Mucosa of descending colon (tissue), 3 donors: ENCODE results near the gene NEURL1B. TPM values are rescaled to one million over a fixed set of nuclear protein-coding genes. Genes with fewer than 3 reads are reported as not detected.

Experiments
- ATAC-seq: fragments of 200-7000 bp; cut with Tn5 transposase; one replicate; pipeline ENCODE4 v1.9.1; 2020; ENCODE audit warnings: mild to moderate bottlenecking, moderate library complexity
- DNase-seq, 3 donors: peaks; one replicate each; pipeline ENCODE4 v3.0.0-alpha.2; 2020
- H3K36me3 ChIP-seq: fragments of 200-600 bp; one replicate; pipeline ENCODE4 v1.8.0; 2021; ENCODE audit warnings: low read depth, mild to moderate bottlenecking
- H3K4me1 ChIP-seq: fragments of 200-600 bp; one replicate; pipeline ENCODE4 v1.8.0; 2021; ENCODE audit warnings: low read depth, mild to moderate bottlenecking
- H3K4me3 ChIP-seq: fragments of 200-600 bp; one replicate; pipeline ENCODE4 v1.8.0; 2021; ENCODE audit warnings: mild to moderate bottlenecking
- H3K9me3 ChIP-seq: fragments of 200-600 bp; one replicate; pipeline ENCODE4 v1.8.0; 2021; ENCODE audit warnings: mild to moderate bottlenecking
- CTCF ChIP-seq: fragments of 200-600 bp; IDR thresholded peaks from one replicate; pipeline ENCODE4 v1.8.0; 2022; ENCODE audit warnings: antibody characterized with exemption, mild to moderate bottlenecking
- intact Hi-C, 2 donors: fragments of 100-400 bp; cut with DNase I in 1 of 2; cut with micrococcal nuclease in 1 of 2; formaldehyde crosslinking; loops; one replicate each; pipeline versions ENCODE4 v1.11.0 to v1.11.1; 2022; cut with DNase I, micrococcal nuclease
- total RNA-seq, 3 donors: library from RNA; stranded (reverse); fragmentation: NEBNext Ultra II Directional in 2 of 3; extraction: Animal tissue kit (Norgen Biotek cat#: 25700) in 2 of 3; gene quantifications; one replicate each; pipeline versions ENCODE4 v1.2.1 to v1.2.4, GENCODE V29; 2021 to 2023
- donor health status: DM: no; HTN: no; CAD: no; lungs with moderate emphysema.
- donor health status: DM: no; HTN: no; CAD: no.
- donor health status: DM: no; HTN: yes; CAD: no.

The NEURL1B gene
- total RNA-seq, 3 donors from 2014 or later = 65.7 to 97.6 (median 96.6) TPM

DNA sequence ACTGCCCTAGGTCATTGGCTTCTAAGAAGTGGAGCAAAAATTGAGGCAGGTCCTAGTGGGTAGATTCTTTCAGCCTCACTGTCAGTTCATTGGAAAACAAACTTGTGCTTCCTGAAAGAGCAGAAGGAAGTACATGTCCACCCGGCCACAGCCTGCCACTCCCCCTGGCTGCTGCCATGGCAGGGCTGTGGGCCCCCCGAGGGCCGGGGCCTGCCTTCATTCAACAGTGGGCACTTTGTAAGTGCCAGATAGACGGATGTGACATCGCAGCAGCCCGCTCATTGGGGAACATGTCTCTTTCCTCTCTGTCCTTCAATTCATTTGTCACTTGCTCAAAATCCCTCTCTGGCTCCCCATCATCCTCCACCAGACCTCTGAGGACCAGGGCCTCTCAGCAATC lies 20.6 kb upstream of the NEURL1B start:
- H3K9me3 ChIP-seq = no peaks in the 10 kb centered on the region
- intact Hi-C loops = no loop called here
- peaks cover 16% of the 10 kb centered on the region for H3K4me1 ChIP-seq
- no peak overlapping the region for H3K4me3 ChIP-seq
- no peaks in the 10 kb centered on the region for H3K36me3 ChIP-seq
- TF ChIP-seq CTCF = no peak
- no peak for ATAC-seq
- peak in 1 of 3 donors; percentile 24 for DNase-seq

DNA sequence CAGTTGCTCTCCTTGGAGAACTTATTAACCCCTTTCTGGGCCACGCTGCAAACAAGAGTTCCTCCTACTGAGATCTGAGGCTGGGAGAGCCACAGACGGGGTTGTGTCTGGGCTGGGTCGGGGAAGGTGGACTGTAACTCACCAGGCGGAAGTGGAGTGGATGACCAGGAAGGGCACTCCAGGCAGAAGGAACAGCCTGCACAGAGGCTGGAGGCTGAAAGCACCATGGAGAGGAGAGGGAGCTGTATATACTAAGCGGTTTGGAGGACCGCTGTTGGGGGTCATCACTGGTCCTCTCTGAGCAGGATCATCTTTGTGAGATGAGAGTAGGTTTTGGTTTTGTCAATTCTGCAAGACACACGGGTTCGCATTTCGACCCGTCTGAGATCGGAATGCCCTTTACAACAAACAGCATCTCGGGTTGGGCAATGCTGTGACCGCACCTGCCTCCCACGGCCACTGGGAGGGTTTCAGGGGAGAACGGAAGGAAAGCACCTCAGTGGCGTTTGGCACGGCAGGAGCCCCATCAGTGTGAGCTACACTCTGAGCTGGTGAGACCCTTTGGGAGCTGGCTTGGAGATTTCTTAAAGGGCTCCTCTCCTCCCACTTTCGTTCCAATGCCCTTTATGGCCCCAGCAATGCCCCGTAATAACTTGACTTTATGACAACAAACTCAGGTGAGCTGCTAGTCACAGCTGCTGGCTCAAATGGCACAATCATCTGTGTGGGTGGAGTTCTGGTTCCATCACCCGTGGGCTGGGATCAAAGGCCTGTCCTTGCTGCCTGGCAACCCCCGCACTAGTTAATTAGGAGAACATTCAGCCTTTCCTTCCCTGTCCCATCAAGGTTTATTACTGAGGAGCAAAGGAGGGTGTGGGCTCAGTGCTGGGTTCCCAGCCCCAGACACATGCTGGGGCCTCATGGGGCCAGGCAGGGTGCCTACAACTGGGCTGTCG lies 18.7 kb upstream of the NEURL1B start:
- Histone ChIP-seq H3K9me3 (no peaks in the 10 kb centered on the region), H3K4me3 (no peak overlapping the region), H3K36me3 (no peaks in the 10 kb centered on the region), H3K4me1 (peaks cover 16% of the 10 kb centered on the region)
- ATAC-seq (peak; percentile 92), DNase-seq (peak; percentile 86 to 92 (median 87))
- intact Hi-C loops = no loop called here
- no peak for TF ChIP-seq CTCF

DNA sequence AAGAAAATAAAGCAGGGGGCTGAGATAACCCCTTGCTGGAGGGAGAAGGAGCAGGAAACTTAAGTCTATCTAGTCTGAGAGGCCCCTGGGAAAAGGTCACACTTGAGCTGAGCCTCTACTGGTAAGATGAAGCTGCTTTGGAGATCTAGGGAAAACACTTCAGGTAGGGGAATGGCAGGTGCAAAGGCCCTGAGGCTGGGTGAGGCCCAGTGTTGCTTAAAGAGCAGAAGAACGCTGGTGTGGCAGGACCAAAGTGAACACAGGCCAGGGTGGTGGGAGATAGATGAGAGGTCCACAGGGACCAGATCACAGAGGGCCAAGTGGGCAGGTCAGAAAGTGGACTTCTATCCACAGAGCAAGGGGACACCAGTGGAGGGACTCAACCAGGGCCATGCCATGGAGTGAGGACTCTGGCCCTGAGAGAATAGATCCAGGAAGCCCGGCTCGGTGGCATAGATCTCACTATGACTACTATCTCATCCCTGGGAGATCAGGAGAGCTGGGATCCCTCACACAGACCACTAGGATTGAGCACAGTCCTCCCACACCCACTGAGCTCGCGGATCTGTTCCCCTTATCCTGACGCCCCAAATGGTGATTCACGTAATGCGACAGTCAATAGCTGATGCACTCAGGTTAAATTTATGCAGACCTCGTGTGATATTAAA lies 17.6 kb upstream of the NEURL1B start:
- Histone ChIP-seq H3K36me3 (no peaks in the 10 kb centered on the region), H3K4me1 (peaks cover 16% of the 10 kb centered on the region), H3K4me3 (no peak overlapping the region), H3K9me3 (no peaks in the 10 kb centered on the region)
- intact Hi-C loops = no loop called here
- peak in 1 of 3 donors; percentile 41 for DNase-seq
- no peak for ATAC-seq
- no peak for TF ChIP-seq CTCF

DNA sequence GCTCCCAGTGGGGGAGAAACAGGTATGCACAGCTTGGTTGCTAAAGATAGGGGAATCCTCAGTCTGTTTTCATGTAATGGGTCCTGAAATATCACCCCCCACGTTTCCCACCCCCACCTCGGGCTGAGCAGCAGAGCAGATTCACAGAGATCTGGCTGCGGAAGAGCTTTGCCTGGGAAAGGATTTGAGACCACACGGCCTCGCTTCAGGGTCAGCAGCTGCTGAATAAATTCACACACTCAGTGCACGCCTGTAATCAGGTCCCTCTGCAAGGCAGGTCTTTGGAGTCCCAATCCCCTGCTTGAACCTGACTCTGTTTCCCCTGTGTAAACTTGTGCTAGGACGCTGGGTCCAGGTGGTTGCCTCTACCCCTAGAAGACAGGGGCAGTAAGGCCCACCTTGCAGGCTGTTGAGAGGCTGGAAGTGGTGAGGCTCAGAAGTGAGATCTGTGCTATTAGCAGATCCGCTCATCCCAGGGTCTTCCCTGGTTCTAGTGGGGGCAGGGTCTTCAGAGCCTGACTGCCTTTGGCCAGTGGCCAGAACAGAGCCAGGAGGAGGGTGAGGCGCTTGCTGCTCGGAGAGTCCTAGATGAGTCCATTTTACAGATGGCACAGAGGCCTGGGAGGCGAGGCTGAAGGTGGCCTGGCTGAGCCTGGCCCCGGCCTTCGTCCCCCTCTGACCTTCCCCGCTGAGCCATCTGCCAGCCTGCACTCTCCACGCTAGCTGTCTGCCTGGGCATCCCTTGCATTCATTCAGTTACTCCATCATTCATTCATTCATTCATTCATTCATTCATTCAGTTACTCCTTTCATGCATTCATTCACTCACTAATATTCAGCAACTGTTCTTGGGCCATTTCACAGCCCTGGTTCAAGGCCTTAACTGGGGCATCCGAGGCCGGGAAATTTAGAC lies 16.7 kb upstream of the NEURL1B start:
- DNase-seq (no peak), ATAC-seq (no peak)
- peaks cover 16% of the 10 kb centered on the region for H3K4me1 ChIP-seq
- H3K4me3 ChIP-seq = no peak overlapping the region
- H3K9me3 ChIP-seq = no peaks in the 10 kb centered on the region
- intact Hi-C loops = no loop called here
- no peak for TF ChIP-seq CTCF
- H3K36me3 ChIP-seq = no peaks in the 10 kb centered on the region
